Peyer's patch (tissue), 4 donors: Measurements from ENCODE around the gene DCUN1D3.

Experiments
- CTCF ChIP-seq, 6 experiments: fragments of 450-650 bp in 4 of 6; fragments of 200-600 bp in 2 of 6; sonication (generic) in 1 of 6; IDR thresholded peaks; one replicate each; pipeline ENCODE4 v1.5.1; 2017 to 2019; ENCODE audit warnings: antibody characterized with exemption in 6 of 6, mild to moderate bottlenecking in 3 of 6, moderate library complexity in 1 of 6
- POLR2A ChIP-seq, 2 donors: fragments of 450-650 bp; IDR thresholded peaks; one replicate each; pipeline ENCODE4 v1.5.1; 2017; ENCODE audit warnings: antibody characterized with exemption in 2 of 2, mild to moderate bottlenecking in 2 of 2, moderate library complexity in 2 of 2

DNA sequence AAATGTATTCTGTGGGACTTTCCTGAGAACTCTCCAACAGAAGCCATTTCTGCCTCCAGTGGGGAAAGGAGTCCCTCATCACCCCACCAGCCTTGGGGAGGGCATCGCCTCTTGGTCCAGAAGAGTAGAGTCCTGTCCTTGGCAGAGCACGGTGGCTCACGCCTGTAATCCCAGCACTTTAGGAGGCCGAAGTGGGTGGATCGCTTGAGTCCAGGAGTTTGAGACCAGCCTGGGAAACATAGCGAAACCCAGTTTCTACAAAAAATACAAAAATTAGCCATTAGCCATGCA lies 41.4 kb upstream of the DCUN1D3 start:
- TF ChIP-seq CTCF (IDR thresholded peaks at IDR 0.05) (no peak), POLR2A (IDR thresholded peaks at IDR 0.05) (no peak)
